Gastrocnemius medialis (tissue), 4 donors: Measurements from ENCODE around the gene DLX3.
A peak's percentile ranks its signal among the peaks of the same experiment; 100 is the strongest.

Experiments
- CTCF ChIP-seq, 5 experiments: fragments of 450-650 bp in 3 of 5; fragments of 200-600 bp in 2 of 5; sonication (generic) in 2 of 5; IDR thresholded peaks in 4 of 5; conservative IDR thresholded peaks in 1 of 5; 1 replicate in 4 of 5; 2 replicates in 1 of 5; pipeline ENCODE4 v1.5.1; 2016 to 2019; ENCODE audit warnings: antibody characterized with exemption in 5 of 5, mild to moderate bottlenecking in 3 of 5, moderate library complexity in 3 of 5
- POLR2A ChIP-seq, 2 donors: fragments of 450-650 bp; IDR thresholded peaks; one replicate each; pipeline ENCODE4 v1.6.1; 2017; ENCODE audit warnings: antibody characterized with exemption in 2 of 2, mild to moderate bottlenecking in 2 of 2, moderate library complexity in 2 of 2

- TF ChIP-seq POLR2A (IDR thresholded peaks at IDR 0.05) (no peak), CTCF (IDR thresholded peaks at IDR 0.05 in 4 of 5, conservative IDR thresholded peaks at IDR 0.05 in 1 of 5) (peak; percentile 89 to 98 (median 97))
Measured at GRCh38 chr17:50026837-50027171, 31.8 kb upstream of the DLX3 start.
